GM12878 (cell line): ENCODE data around the gene PHC2. TPM values are rescaled to one million over a fixed set of nuclear protein-coding genes. Genes with fewer than 3 reads are reported as not detected.

Experiments used
- ATAC-seq: fragments of 200-7000 bp; cut with Tn5 transposase; 3 replicates; pipeline ENCODE4 v1.9.1; 2020; ENCODE audit warnings: mild to moderate bottlenecking, moderate library complexity
- BruUV-seq: library from RNA; stranded (reverse); fragments of 400-500 nt; replicated peaks from 2 replicates; lab custom pipeline; 2021; lab: Mats Ljungman, UMichigan
- CTCF ChIA-PET: fragments of 300-600 bp; sonication (Branson Sonifier 250); formaldehyde crosslinking; extraction: SDS; loops from one replicate; lab custom pipeline; 2021; ENCODE audit warnings: inconsistent platforms; lab: Yijun Ruan, JAX
- POLR2A ChIA-PET: fragments of 350-600 bp; formaldehyde crosslinking; extraction: SDS; loops from one replicate; lab custom pipeline; 2021; ENCODE audit warnings: inconsistent platforms; lab: Charles Lee
- RAD21 ChIA-PET: fragments of 300-600 bp; sonication (Branson Sonifier 250); formaldehyde crosslinking; loops from one replicate; lab custom pipeline; 2023; ENCODE audit warnings: antibody characterized with exemption; ENCODE audit not compliant: unreplicated experiment; lab: Charles Lee
- SMC1A ChIA-PET: fragments of 300-600 bp; sonication (Branson Sonifier 250); formaldehyde crosslinking; loops from one replicate; lab custom pipeline; 2023; ENCODE audit not compliant: unreplicated experiment, uncharacterized antibody; lab: Charles Lee
- DNase-seq: peaks from one replicate; pipeline ENCODE4 v3.0.0-alpha.2; 2011; ENCODE audit warnings: low read depth, low spot score
- FAIRE-seq: peaks from 3 replicates; lab custom pipeline; 2011; peaks lifted over from hg19 to GRCh38; lab: Jason Lieb, UNC
- H2AFZ ChIP-seq: 2 replicates; pipeline ENCODE4 v1.6.0; 2011; ENCODE audit warnings: low read depth, low read length, control low read depth; ENCODE audit not compliant: control insufficient read depth
- H3K27ac ChIP-seq: 2 replicates; pipeline ENCODE4 v1.5.1; 2011; ENCODE audit warnings: control low read depth; ENCODE audit not compliant: control insufficient read depth, insufficient read depth
- H3K27me3 ChIP-seq, 2 experiments: replicated peaks in 1 of 2; 2 replicates each; pipeline versions ENCODE4 v1.6.0 to v1.6.1; 2011; ENCODE audit warnings: low read length in 1 of 2; ENCODE audit not compliant: control insufficient read depth in 2 of 2, insufficient read depth in 2 of 2
- H3K36me3 ChIP-seq, 2 experiments: 2 replicates each; pipeline ENCODE4 v1.5.1; 2011; ENCODE audit warnings: low read length in 1 of 2; ENCODE audit not compliant: control insufficient read depth in 2 of 2, insufficient read depth in 2 of 2
- H3K4me1 ChIP-seq: 2 replicates; pipeline ENCODE4 v1.6.1; 2011; ENCODE audit warnings: mild to moderate bottlenecking, low read length, moderate library complexity, mixed read lengths; ENCODE audit not compliant: control insufficient read depth, insufficient read depth
- H3K4me2 ChIP-seq: 2 replicates; pipeline ENCODE4 v1.6.0; 2011; ENCODE audit warnings: control low read depth; ENCODE audit not compliant: control insufficient read depth, insufficient read depth
- H3K4me3 ChIP-seq: fragments of 200-600 bp; sonication (generic); 2 replicates; pipeline ENCODE4 v1.5.1; 2016
- H3K79me2 ChIP-seq: 2 replicates; pipeline ENCODE4 v1.6.0; 2011; ENCODE audit warnings: low read length; ENCODE audit not compliant: control insufficient read depth, insufficient read depth
- H3K9ac ChIP-seq: 2 replicates; pipeline ENCODE4 v1.8.0; 2011; ENCODE audit warnings: low read length, control low read depth, mixed read lengths; ENCODE audit not compliant: control insufficient read depth, insufficient read depth
- H3K9me3 ChIP-seq: replicated peaks from 3 replicates; pipeline ENCODE4 v1.5.1; 2011; ENCODE audit warnings: mild to moderate bottlenecking, low read length; ENCODE audit not compliant: control insufficient read depth, insufficient read depth
- H4K20me1 ChIP-seq: 2 replicates; pipeline ENCODE4 v1.6.0; 2011; ENCODE audit not compliant: control insufficient read depth, insufficient read depth
- BCL11A ChIP-seq: IDR thresholded peaks from 2 replicates; pipeline ENCODE4 v1.6.1; 2011; ENCODE audit warnings: low read depth, low read length
- BHLHE40 ChIP-seq, 2 experiments: fragments of 450-650 bp in 1 of 2; IDR thresholded peaks; 2 replicates each; pipeline ENCODE4 v1.6.1; 2011 to 2017; ENCODE audit warnings: low read depth in 2 of 2, borderline replicate concordance in 1 of 2, improper control_type of control experiment in 1 of 2, low read length in 1 of 2, mild to moderate bottlenecking in 1 of 2
- CUX1 ChIP-seq: IDR thresholded peaks from 2 replicates; pipeline ENCODE4 v1.6.1; 2012; ENCODE audit warnings: improper control_type of control experiment, low read depth, low read length; ENCODE audit not compliant: insufficient replicate concordance
- EP300 ChIP-seq, 2 experiments: fragments of 150-350 bp in 1 of 2; IDR thresholded peaks; 2 replicates each; pipeline ENCODE4 v1.6.1; 2011 to 2012; ENCODE audit warnings: low read depth in 2 of 2, low read length in 2 of 2, borderline replicate concordance in 1 of 2, improper control_type of control experiment in 1 of 2, inconsistent platforms in 1 of 2; ENCODE audit not compliant: control insufficient read depth in 1 of 2
- ETV6 ChIP-seq, 2 experiments: fragments of 450-650 bp in 1 of 2; IDR thresholded peaks in 1 of 2; conservative IDR thresholded peaks in 1 of 2; 2 replicates each; pipeline ENCODE4 v1.6.1; 2014; ENCODE audit warnings: antibody characterized with exemption in 1 of 2, borderline replicate concordance in 1 of 2, low read depth in 1 of 2, mild to moderate bottlenecking in 1 of 2, moderate library complexity in 1 of 2
- IKZF1 ChIP-seq: fragments of 450-650 bp; conservative IDR thresholded peaks from 2 replicates; pipeline ENCODE4 v1.6.1; 2017; ENCODE audit warnings: antibody characterized with exemption, mild to moderate bottlenecking
- NFIC ChIP-seq: IDR thresholded peaks from 2 replicates; pipeline ENCODE4 v1.6.1; 2012; ENCODE audit warnings: low read depth, mild to moderate bottlenecking, inconsistent platforms, low read length, moderate library complexity
- RELB ChIP-seq: fragments of 450-650 bp; IDR thresholded peaks from 2 replicates; pipeline ENCODE4 v1.6.1; 2017; ENCODE audit warnings: low read depth, mild to moderate bottlenecking, moderate library complexity
- WGBS: methylation state at CpG from one replicate; pipeline ENCODE4 v1.1.6; 2016; ENCODE audit warnings: low lambda C conversion rate; ENCODE audit not compliant: insufficient replicate concordance, insufficient coverage; ENCODE audit errors: missing lambda C conversion rate; 5-methylcytosine and 5-hydroxymethylcytosine counted together
- in situ Hi-C: fragments of 300-500 bp; cut with MboI; formaldehyde crosslinking; loops from 9 replicates; pipeline ENCODE4 v1.14.3; 2018; ENCODE audit warnings: mixed read lengths
- intact Hi-C: fragments of 100-400 bp; cut with micrococcal nuclease; formaldehyde crosslinking; loops from one replicate; pipeline ENCODE4 v1.14.2; 2022; ENCODE audit not compliant: unreplicated experiment
- polyA plus RNA-seq, 11 experiments: library from polyadenylated mRNA; depleted of rRNA in 4 of 11; unstranded in 6 of 11; stranded (reverse) in 5 of 11; fragments of >200 nt; fragmentation: Nextera tagmentation in 4 of 11; fragmentation: Illumina TruSeq in 1 of 11; extraction: Ambion mirVana in 4 of 11; extraction: Trizol in 1 of 11; gene quantifications; 1 replicate in 1 of 11; 2 replicates in 10 of 11; pipeline versions ENCODE4 v1.2.1 to v1.2.3, GENCODE V29; 2011 to 2016; ENCODE audit warnings: inconsistent platforms in 2 of 11, missing spikeins in 2 of 11, low read depth in 1 of 11
- total RNA-seq, 4 experiments: library from RNA; depleted of rRNA in 3 of 4; stranded (reverse); fragments of >200 nt in 3 of 4; fragmentation: Illumina TruSeq in 1 of 4; extraction: Trizol in 1 of 4; gene quantifications; 2 replicates each; pipeline versions ENCODE4 v1.2.1 to v1.2.3, GENCODE V29; 2013 to 2021
- TF ChIP-seq, protein P1 (sequence below): IDR thresholded peaks from 2 replicates; pipeline ENCODE4 v1.6.1; 2012; ENCODE audit warnings: mild to moderate bottlenecking, low read depth, low read length

PHC2 gene
- total and polyA plus RNA-seq, 10 of the 15 experiments (the other 5 are each of a cell fraction or from before 2014, with no cell fraction given) = 2.0 to 35.9 (median 16.4) TPM

- peaks cover 49% of the 10 kb centered on the region for H3K4me1 ChIP-seq
- intact Hi-C loops (no loop called here), in situ Hi-C loops (no loop called here)
- 64% methylated on average over 8 of the region's 8 CpGs for WGBS
- RAD21 ChIA-PET = interaction anchor here (0.6 to 3.1 kb wide), 4 partner anchors 9 to 167 kb away, joined by 3 to 27 read pairs (median 4); partner anchors contain the start of gene ZSCAN20
- H3K27ac ChIP-seq = peak overlapping the region; percentile 63
- FAIRE-seq = no peak
- no peaks in the 10 kb centered on the region for H3K9me3 ChIP-seq
- peak; percentile 59 for ATAC-seq
- POLR2A ChIA-PET = interaction anchor here (0.5 to 2.4 kb wide), 10 partner anchors 9 to 1057 kb away, joined by 3 to 10 read pairs (median 3); partner anchors contain the start of gene ZSCAN20
- CTCF ChIA-PET = interaction anchor here (1.0 to 8.5 kb wide), 3 partner anchors 7 to 1061 kb away, joined by 3 to 111 read pairs (median 73); partner anchors contain the start of gene ZSCAN20
- no peaks in the 10 kb centered on the region for H3K36me3 ChIP-seq
- H2AFZ ChIP-seq = no peak overlapping the region
- H4K20me1 ChIP-seq = no peaks in the 10 kb centered on the region
- H3K27me3 ChIP-seq = no peaks in the 10 kb centered on the region
- peak overlapping the region; percentile 0 for H3K4me2 ChIP-seq
- no peak overlapping the region; the same call in 1 of the 2 replicates for H3K9ac ChIP-seq
- no peaks in the 10 kb centered on the region; the same call in 1 of the 2 replicates for H3K79me2 ChIP-seq
- SMC1A ChIA-PET = interaction anchor here (1.4 to 2.7 kb wide), 2 partner anchors 9 to 13 kb away, joined by 3 to 14 read pairs; partner anchors contain the start of gene ZSCAN20
- no peak overlapping the region; the same call in 1 of the 2 replicates for H3K4me3 ChIP-seq
- no peak for DNase-seq
- BruUV-seq = no TSS peak
- peak; percentile 18; the same call in 1 of the 2 replicates for TF ChIP-seq NFIC
- TF ChIP-seq BHLHE40 (IDR thresholded peaks at IDR 0.05; ENCODE audit: borderline replicate concordance in 1 of 2, low read depth in 2 of 2, low read length in 1 of 2) = 0 out of 4 replicates have a peak, but pooled peaks of 1 of the 2 experiments have one; percentile 7
- peak; percentile 59; the same call in 1 of the 2 replicates for TF ChIP-seq BCL11A
- peak; percentile 53 for TF ChIP-seq CUX1
- peak in 1 of 2 experiments; percentile 15; a peak in 1 of 4 replicates for TF ChIP-seq EP300 (IDR thresholded peaks at IDR 0.05; ENCODE audit: borderline replicate concordance in 1 of 2, control insufficient read depth in 1 of 2, low read depth in 2 of 2, low read length in 2 of 2)
- 0 out of 2 replicates have a peak, but pooled peaks have one; percentile 32 for TF ChIP-seq IKZF1
- TF ChIP-seq ETV6 (conservative IDR thresholded peaks at IDR 0.05 in 1 of 2, IDR thresholded peaks at IDR 0.05 in 1 of 2; ENCODE audit: borderline replicate concordance in 1 of 2, low read depth in 1 of 2) = no peak
- TF ChIP-seq, protein P1, sequence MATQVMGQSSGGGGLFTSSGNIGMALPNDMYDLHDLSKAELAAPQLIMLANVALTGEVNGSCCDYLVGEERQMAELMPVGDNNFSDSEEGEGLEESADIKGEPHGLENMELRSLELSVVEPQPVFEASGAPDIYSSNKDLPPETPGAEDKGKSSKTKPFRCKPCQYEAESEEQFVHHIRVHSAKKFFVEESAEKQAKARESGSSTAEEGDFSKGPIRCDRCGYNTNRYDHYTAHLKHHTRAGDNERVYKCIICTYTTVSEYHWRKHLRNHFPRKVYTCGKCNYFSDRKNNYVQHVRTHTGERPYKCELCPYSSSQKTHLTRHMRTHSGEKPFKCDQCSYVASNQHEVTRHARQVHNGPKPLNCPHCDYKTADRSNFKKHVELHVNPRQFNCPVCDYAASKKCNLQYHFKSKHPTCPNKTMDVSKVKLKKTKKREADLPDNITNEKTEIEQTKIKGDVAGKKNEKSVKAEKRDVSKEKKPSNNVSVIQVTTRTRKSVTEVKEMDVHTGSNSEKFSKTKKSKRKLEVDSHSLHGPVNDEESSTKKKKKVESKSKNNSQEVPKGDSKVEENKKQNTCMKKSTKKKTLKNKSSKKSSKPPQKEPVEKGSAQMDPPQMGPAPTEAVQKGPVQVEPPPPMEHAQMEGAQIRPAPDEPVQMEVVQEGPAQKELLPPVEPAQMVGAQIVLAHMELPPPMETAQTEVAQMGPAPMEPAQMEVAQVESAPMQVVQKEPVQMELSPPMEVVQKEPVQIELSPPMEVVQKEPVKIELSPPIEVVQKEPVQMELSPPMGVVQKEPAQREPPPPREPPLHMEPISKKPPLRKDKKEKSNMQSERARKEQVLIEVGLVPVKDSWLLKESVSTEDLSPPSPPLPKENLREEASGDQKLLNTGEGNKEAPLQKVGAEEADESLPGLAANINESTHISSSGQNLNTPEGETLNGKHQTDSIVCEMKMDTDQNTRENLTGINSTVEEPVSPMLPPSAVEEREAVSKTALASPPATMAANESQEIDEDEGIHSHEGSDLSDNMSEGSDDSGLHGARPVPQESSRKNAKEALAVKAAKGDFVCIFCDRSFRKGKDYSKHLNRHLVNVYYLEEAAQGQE = no peak
- TF ChIP-seq RELB = no peak
Observed at GRCh38 chr1:33462405-33463164, 31.7 kb upstream of the PHC2 start.
